GM19467 (cell line): ENCODE data around the gene ABCC4.

Experiments
- ATAC-seq: cut with Tn5 transposase; IDR thresholded peaks from one replicate; pipeline ENCODE4 v1.9.1; 2021; ENCODE audit warnings: mild to moderate bottlenecking, moderate library complexity; ENCODE audit not compliant: unreplicated experiment

ABCC4 gene

GRCh38 chr13:95073747-95074311, 227.4 kb downstream of the ABCC4 start:
- ATAC-seq: no peak

GRCh38 chr13:95067303-95067702, 233.9 kb downstream of the ABCC4 start:
- no peak for ATAC-seq

GRCh38 chr13:95060014-95060519, 241.2 kb downstream of the ABCC4 start:
- ATAC-seq: no peak

DNA sequence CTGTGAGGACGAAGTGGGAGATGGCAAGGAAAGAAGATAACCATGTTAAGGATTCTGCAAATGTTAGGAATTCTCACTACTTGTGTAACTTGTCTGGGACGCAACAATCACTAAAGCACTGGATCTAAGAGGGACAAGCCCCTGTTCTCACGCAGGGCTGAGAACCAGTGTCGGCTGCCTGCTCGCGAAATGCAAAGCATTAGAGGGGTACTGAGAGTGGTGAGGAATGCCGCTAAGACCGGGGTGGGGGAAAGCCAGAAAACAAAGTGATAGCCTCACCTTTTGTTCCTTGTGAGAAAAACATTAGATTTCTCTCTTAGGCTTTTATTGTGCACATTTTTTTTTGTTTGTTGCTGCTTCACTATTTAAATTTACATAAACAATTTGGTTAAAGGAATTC, 241.9 kb downstream of the ABCC4 start:
- no peak for ATAC-seq

DNA sequence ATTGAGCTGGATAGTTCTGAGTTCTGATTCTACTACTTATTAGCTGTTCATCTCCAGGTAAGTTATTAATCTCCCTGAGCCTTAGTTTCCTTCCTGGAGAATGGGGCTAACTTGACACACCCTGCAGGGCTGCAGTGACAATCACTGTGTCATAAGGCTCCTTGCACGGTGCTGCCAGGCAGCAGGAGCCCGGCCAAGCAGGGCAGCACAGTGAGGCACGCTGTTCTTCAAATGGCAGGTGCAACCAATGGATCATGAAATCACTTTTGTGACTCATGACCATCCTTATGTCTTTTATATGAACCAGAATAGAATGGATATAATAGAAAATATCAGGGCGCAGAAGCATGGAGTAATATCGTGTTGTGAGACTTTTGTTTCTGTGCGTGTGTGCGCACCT, 242.6 kb downstream of the ABCC4 start:
- no peak for ATAC-seq

- no peak for ATAC-seq
These were observed 245.0 kb downstream of the ABCC4 start for GRCh38 chr13:95056266-95056665.

- no peak for ATAC-seq
These were observed 250.2 kb downstream of the ABCC4 start for GRCh38 chr13:95050800-95051615.

- no peak for ATAC-seq
These were observed 251.5 kb downstream of the ABCC4 start for GRCh38 chr13:95049772-95050171.

- no peak for ATAC-seq
These were observed 256.6 kb downstream of the ABCC4 start for GRCh38 chr13:95044452-95045205.

DNA sequence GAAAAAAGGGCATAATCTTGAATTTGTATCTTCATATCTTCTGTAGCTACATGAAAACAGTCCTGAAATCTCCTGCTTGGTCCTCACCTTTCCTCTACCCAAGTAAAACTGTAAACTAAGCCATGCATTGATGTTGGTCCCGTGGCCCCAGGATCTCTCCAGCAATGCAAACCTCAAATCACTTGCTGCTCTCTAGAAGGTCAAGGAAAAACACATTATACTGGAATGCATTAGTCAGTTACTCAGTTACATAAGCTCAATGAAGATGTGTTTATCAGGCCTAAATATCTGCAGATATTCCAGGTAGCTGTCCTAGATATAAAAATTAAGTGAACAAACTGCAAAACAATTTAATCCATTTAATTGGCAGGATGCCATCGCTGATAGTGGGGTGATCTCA, 261.8 kb downstream of the ABCC4 start:
- no peak for ATAC-seq

GRCh38 chr13:95038949-95039348, 262.3 kb downstream of the ABCC4 start:
- no peak for ATAC-seq

DNA sequence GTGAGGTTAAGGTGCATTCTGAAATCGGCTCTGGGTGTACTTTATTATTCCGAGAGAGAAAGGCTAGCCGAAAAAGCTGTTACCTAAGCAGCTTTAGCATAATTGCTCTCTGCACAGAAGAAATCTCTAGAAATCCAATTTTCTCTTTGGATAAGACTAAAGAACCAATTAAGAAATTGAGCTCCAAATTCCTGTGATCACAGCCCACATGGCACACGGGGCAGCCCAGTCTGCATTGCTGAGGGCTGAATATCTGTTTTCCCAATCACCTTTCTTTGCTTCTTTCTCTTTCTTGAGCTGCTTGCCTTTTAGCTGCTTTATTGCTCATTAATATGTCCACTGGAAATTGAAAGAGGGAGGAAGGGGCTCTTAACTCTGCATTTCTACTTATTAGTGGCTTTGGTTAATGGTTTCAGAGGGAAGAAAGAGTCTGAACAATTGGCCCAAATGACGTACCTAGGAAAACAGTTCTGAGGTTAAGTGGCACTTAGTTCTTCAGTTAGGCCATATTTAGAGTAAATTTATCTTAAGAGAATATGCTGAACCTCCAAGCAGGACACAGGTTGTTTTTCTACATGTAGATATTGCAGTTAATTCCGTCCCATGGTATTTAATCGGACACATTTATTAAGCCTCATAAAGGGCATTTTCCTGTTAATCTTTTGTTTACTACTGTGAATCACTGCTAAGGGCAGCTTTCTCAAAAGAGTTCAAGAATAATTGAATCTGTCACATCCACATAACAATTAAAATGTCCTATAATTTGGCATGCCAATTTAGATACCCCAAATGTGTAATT, 265.7 kb downstream of the ABCC4 start:
- no peak for ATAC-seq

GRCh38 chr13:95033890-95034289, 267.4 kb downstream of the ABCC4 start:
- ATAC-seq: no peak

- no peak for ATAC-seq
These were observed 269.1 kb downstream of the ABCC4 start for GRCh38 chr13:95032121-95032520.

DNA sequence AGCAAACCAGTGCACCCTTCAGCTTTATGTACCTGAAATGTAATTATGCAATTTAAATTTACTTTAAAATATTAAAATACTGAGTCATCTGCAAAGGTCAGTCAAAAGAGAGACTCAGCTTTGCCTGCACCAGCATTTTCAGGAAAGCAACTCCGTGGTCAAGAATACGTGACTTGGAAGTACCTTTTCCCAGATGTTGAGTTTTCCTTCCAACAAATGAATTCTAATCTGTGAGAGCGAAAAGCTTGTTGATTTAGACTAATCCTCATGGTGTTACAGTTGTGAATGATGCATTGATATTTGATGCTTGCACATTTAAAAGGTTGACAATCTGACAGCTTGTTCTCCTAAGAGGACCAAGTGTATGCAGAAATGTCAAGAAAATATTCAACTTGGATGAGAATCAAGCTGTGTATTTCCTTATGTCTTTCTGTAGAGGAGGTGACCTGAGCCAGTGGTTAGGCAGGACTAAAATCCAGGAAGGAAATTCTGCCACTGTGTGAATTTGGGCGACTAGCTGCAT, 270.4 kb downstream of the ABCC4 start:
- no peak for ATAC-seq

GRCh38 chr13:95027638-95028037, 273.6 kb downstream of the ABCC4 start:
- ATAC-seq: no peak

GRCh38 chr13:95025116-95025515, 276.1 kb downstream of the ABCC4 start:
- ATAC-seq: no peak

DNA sequence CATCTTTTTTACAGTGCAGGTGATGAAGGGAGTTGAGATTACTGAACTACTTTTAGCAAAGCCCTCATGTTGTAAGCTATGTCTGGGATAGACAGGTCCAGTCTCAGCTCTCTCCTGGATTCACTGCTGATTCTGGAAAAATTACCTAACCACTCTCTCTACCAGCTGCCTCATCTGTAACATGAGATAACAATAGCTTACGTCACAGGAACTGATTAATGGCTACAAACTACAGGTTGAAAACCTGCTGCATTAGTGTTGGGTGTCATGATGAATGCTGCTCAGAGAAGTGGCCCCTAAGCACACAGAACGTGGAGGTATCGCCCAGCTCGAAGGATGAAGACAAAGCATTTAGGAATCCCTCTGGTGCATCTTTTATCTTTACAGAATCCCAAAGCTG, 277.8 kb downstream of the ABCC4 start:
- no peak for ATAC-seq

GRCh38 chr13:95020298-95020987, 280.8 kb downstream of the ABCC4 start:
- ATAC-seq: no peak

DNA sequence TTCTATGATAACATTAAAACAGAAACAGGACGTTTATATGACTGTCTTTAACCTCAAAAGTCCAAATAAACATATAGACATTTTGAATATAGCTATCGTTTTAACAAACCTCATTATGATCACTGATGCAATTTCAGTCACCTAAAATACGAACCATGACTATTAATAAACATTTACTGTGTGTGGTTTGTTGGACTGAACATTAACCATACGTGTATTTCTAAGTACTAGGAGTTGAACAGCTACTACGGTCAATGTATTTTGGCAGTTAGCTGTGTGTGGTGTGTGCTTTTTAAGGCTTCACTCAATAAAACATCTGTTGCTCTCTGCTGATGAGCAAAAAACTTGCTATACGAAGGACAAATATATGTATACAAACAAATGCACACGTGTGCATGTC, 281.4 kb downstream of the ABCC4 start:
- no peak for ATAC-seq
